Measurements from ENCODE around the gene GAGE12J. TPM values are rescaled to one million over a fixed set of nuclear protein-coding genes. Genes with fewer than 3 reads are reported as not detected.
"Not testable (repeated sequence)": the region's sequence is repeated elsewhere in the genome, so short reads cannot be mapped to it uniquely, and the experiment has no call there.

Gene GAGE12J, protein sequence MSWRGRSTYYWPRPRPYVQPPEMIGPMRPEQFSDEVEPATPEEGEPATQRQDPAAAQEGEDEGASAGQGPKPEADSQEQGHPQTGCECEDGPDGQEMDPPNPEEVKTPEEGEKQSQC
- total RNA-seq (not detected), polyA plus RNA-seq (not detected)

DNA sequence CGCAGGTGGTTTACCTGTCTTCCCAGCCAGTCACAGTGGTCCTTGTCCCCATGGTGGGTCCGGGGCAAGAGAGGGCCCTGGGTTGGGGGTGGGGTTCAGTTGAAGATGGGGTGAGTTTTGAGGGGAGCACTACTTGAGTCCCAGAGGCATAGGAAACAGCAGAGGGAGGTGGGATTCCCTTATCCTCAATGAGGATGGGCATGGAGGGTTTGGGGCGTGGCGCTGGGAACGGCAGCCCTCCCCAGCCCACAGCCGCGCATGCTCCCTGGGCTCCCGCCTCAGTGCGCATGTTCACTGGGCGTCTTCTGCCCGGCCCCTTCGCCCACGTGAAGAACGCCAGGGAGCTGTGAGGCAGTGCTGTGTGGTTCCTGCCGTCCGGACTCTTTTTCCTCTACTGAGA, at the start of gene GAGE12J:
Gene GAGE12J, plus strand, starts transcription at position 301 of the 400 bp plus-strand sequence. CDS start 1,157 bp downstream, outside the sequence.
- intact Hi-C loops (cut with DNase I), result not testable (repeated sequence)
- no CpG with 5 or more reads among the region's 16 CpGs for WGBS, 2 donors

DNA sequence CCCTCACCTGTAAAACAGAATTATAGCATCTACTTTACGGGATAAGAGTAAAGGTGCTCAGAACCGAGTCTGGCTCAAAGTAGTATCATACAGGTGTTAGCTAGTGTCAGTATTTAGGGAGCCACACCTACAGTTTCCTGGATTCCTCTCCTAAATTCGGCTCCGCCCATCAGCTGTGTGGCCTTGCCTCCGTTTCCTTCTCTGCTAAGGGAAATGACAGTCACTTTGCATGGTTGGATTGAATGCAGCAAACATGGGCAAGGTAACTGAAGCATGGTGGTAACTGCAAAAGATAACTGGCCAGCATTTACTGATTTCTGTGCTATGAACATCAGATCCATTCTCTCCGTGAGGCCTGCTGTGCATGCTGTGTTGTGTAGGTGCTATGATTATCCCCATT, 49.4 kb upstream of the GAGE12J start:
- Histone ChIP-seq H3K36me3 (no peaks in the 10 kb centered on the region), H3K4me3 (no peak overlapping the region), H3K27me3 (peaks cover 0 to 6% (median 0%) of the 10 kb centered on the region in 4 donors), H3K27ac (no peak overlapping the region), H3K9me3 (no peaks in the 10 kb centered on the region), H3K4me1 (peaks cover 0 to 5% (median 0%) of the 10 kb centered on the region in 3 donors)
- DNase-seq, result peak in 2 of 6 donors; percentile 3 to 14
- ATAC-seq, result no peak
- WGBS, 2 donors, result 29 to 43% methylated on average over 6 of the region's 6 CpGs
- intact Hi-C loops (cut with DNase I), result no loop called here
- TF ChIP-seq, protein P1, sequence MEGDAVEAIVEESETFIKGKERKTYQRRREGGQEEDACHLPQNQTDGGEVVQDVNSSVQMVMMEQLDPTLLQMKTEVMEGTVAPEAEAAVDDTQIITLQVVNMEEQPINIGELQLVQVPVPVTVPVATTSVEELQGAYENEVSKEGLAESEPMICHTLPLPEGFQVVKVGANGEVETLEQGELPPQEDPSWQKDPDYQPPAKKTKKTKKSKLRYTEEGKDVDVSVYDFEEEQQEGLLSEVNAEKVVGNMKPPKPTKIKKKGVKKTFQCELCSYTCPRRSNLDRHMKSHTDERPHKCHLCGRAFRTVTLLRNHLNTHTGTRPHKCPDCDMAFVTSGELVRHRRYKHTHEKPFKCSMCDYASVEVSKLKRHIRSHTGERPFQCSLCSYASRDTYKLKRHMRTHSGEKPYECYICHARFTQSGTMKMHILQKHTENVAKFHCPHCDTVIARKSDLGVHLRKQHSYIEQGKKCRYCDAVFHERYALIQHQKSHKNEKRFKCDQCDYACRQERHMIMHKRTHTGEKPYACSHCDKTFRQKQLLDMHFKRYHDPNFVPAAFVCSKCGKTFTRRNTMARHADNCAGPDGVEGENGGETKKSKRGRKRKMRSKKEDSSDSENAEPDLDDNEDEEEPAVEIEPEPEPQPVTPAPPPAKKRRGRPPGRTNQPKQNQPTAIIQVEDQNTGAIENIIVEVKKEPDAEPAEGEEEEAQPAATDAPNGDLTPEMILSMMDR (IDR thresholded peaks at IDR 0.05), result no peak
- FAIRE-seq, result no peak

More for the DNA sequence above, at the start of gene GAGE12J:
- not testable (repeated sequence) for DNase-seq, H3K4me1 ChIP-seq, FAIRE-seq, H3K4me3 ChIP-seq, H3K9me3 ChIP-seq, H3K27ac ChIP-seq, H3K36me3 ChIP-seq, H3K27me3 ChIP-seq, ATAC-seq

DNA sequence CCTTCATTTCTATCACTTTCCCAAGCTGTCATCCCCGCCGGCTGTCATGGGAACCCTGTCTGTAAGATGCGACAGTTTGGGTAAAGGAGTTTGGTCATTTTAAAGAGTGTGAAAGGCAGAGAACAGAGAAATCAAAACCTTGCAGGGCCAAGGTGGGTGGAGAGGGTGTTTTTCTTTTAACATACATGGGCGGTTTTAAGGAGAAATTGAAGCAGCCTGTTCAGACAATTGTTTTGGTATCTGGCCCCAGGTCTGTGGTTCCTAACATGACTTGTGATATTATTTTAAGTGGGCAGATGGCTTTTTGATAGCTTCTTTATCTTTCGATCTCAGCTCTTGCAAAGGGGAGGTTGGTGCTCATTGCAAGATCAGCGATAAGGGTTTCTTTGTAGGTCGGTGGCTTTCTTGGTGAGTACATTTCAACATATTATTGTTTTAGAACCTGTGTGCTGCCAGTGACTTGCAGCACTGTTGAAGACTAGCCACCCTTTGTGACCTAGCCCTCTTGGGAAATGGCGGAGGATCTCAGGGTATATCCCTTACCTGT, 48.6 kb upstream of the GAGE12J start:
- intact Hi-C loops (cut with DNase I), result no loop called here
- H3K9me3 ChIP-seq, result no peaks in the 10 kb centered on the region
- ATAC-seq (no peak), DNase-seq (peak in 1 of 6 donors; percentile 10), FAIRE-seq (no peak)
- no peak overlapping the region for H3K4me3 ChIP-seq
- no peak overlapping the region for H3K27ac ChIP-seq
- H3K4me1 ChIP-seq, result peaks cover 0 to 5% (median 0%) of the 10 kb centered on the region in 3 donors
- TF ChIP-seq, protein P1 (IDR thresholded peaks at IDR 0.05), result no peak
- peaks cover 0 to 6% (median 0%) of the 10 kb centered on the region in 4 donors for H3K27me3 ChIP-seq
- 74 to 76% methylated on average over 8 of the region's 8 CpGs for WGBS, 2 donors
- H3K36me3 ChIP-seq, result no peaks in the 10 kb centered on the region

DNA sequence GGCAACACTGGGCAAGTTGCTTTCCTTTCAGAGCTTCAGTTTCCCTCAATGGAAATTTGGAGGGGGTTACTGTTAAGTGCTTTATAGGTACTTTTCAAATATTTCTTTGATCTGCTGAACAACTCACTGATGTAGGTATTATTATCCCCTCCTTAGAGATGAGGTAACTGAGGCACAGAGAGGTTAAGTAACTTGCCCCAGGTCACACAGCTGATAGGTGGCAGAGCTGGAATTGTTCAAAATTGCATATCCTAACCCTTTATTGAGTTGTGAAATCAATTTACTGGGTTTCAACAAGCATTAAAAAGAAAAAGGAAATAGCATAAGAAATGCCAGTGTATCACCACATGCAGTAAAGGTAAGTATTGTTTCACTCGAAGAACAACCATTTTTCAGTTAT, 45.6 kb upstream of the GAGE12J start:
- Histone ChIP-seq H3K4me1 (no peaks in the 10 kb centered on the region), H3K27ac (no peak overlapping the region), H3K36me3 (no peaks in the 10 kb centered on the region), H3K9me3 (no peaks in the 10 kb centered on the region), H3K4me3 (no peak overlapping the region), H3K27me3 (peaks cover 0 to 3% (median 0%) of the 10 kb centered on the region in 4 donors)
- TF ChIP-seq, protein P1 (IDR thresholded peaks at IDR 0.05), result no peak
- FAIRE-seq (no peak), DNase-seq (no peak), ATAC-seq (no peak)
- intact Hi-C loops (cut with DNase I), result no loop called here
- 57 to 72% methylated on average over 1 of the region's 1 CpG for WGBS, 2 donors

DNA sequence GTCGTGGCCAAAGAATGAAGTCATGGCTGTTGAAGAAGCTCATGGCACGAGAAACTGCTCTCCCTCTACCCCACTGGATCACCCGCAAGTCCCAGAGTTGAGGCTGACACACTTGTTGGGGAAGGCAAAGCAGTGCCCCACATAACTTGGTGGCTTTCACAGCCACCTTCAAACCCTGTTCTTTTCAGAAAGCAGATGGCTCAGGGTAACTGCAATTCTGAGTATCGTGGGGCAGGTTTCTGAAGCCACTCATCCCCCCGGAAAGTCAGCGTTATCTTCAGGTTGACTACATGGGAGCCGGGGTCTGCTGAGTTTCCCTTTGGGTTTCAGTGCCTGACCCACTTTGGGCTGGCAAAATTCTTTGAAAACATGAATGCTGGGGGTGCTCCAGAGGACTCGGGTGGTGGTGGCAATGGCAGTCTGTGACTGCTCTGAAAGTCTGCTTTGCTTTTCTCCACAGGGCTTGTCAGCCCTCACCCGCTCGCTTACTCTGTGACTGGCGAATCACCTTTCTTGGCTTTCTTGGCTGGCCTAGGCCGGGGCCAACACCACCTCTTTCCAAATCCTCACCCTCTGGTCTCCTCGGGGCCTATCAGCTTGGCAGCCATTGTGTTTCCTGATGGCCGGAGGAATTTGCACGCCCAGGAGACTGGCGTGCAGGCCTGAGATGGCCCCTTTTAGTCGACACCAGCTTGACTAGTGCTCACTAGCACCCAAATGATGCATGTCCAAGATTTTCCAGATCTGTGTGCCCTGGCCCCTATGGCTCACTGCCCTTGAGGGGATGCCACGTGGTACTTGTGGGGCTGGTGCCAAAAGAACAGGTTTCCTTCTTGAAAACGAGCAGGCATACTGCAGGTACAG, 44.9 kb upstream of the GAGE12J start:
- no peak overlapping the region for H3K27ac ChIP-seq
- H3K27me3 ChIP-seq, result no peaks in the 10 kb centered on the region
- peak in 4 of 6 donors; percentile 20 to 50 (median 50) for DNase-seq
- 55 to 59% methylated on average over 19 of the region's 19 CpGs for WGBS, 2 donors
- H3K4me1 ChIP-seq, result no peaks in the 10 kb centered on the region
- no peak for FAIRE-seq
- intact Hi-C loops (cut with DNase I), result no loop called here
- peak; percentile 58 to 73 (median 70) for ATAC-seq
- no peak overlapping the region for H3K4me3 ChIP-seq
- H3K9me3 ChIP-seq, result no peaks in the 10 kb centered on the region
- no peaks in the 10 kb centered on the region for H3K36me3 ChIP-seq
- TF ChIP-seq, protein P1 (IDR thresholded peaks at IDR 0.05), result no peak

Data from pancreas (tissue), 10 donors.